Measurements from ENCODE around the gene MTHFR.

MTHFR gene

GRCh38 chr1:11779715-11780379 is 25.9 kb downstream of the MTHFR start:
- no peak for DNase-seq

GRCh38 chr1:11778844-11779623 is 26.7 kb downstream of the MTHFR start:
- no peak for DNase-seq

- DNase-seq: no peak
Observed at GRCh38 chr1:11778336-11778735, 27.4 kb downstream of the MTHFR start.

- DNase-seq: no peak
Observed at GRCh38 chr1:11777658-11778322, 28.0 kb downstream of the MTHFR start.

GRCh38 chr1:11774753-11775152 is 31.0 kb downstream of the MTHFR start:
- DNase-seq: no peak

- DNase-seq: no peak
Observed at GRCh38 chr1:11772458-11772857, 33.3 kb downstream of the MTHFR start.

GRCh38 chr1:11771481-11772043 is 34.2 kb downstream of the MTHFR start:
- DNase-seq: no peak

- DNase-seq: no peak
Observed at GRCh38 chr1:11770011-11770410, 35.8 kb downstream of the MTHFR start.

- DNase-seq: no peak
Observed at GRCh38 chr1:11769274-11769673, 36.5 kb downstream of the MTHFR start.

GRCh38 chr1:11768821-11769220 is 36.9 kb downstream of the MTHFR start:
- DNase-seq: no peak

- DNase-seq: no peak
Observed at GRCh38 chr1:11767922-11768704, 37.7 kb downstream of the MTHFR start.

- no peak for DNase-seq
Observed at GRCh38 chr1:11766429-11766776, 39.4 kb downstream of the MTHFR start.

GRCh38 chr1:11765661-11766428 is 39.9 kb downstream of the MTHFR start:
- no peak for DNase-seq

- no peak for DNase-seq
Observed at GRCh38 chr1:11764519-11764918, 41.2 kb downstream of the MTHFR start.

GRCh38 chr1:11764115-11764514 is 41.6 kb downstream of the MTHFR start:
- no peak for DNase-seq

- no peak for DNase-seq
Observed at GRCh38 chr1:11761988-11762406, 43.8 kb downstream of the MTHFR start, which contains the start of gene C1orf167. Gene C1orf167, plus strand, starts transcription at chr1:11762193. Its CDS starts 2,208 bp downstream, at chr1:11764401.

- DNase-seq: no peak
Observed at GRCh38 chr1:11761285-11761684, 44.5 kb downstream of the MTHFR start.

- DNase-seq: no peak
Observed at GRCh38 chr1:11759791-11760190, 46.0 kb downstream of the MTHFR start.

- DNase-seq: no peak
Observed at GRCh38 chr1:11757047-11757446, 48.7 kb downstream of the MTHFR start.

GRCh38 chr1:11753555-11754208 is 52.1 kb downstream of the MTHFR start:
- no peak for DNase-seq

- DNase-seq: no peak
Observed at GRCh38 chr1:11752359-11753088, 53.2 kb downstream of the MTHFR start.
